DOHH2 (cell line): ENCODE results near the gene RILPL2.

ENCODE experiments used
- H3F3A ChIP-seq: fragments of 200-600 bp; sonication (generic), shearing (Covaris generic); 2 replicates; pipeline ENCODE4 v1.6.0; 2016; ENCODE audit warnings: antibody characterized with exemption, mild to moderate bottlenecking; ENCODE audit not compliant: control insufficient read depth, insufficient read depth
- H3K27ac ChIP-seq: fragments of 200-600 bp; sonication (generic); 2 replicates; pipeline ENCODE4 v1.5.1; 2014; ENCODE audit warnings: low read depth, mild to moderate bottlenecking, low read length, moderate library complexity
- H3K27me3 ChIP-seq: fragments of 200-600 bp; sonication (generic); 2 replicates; pipeline ENCODE4 v1.6.1; 2014; ENCODE audit warnings: mild to moderate bottlenecking, low read length, mixed read lengths; ENCODE audit not compliant: control insufficient read depth
- H3K36me3 ChIP-seq: fragments of 200-600 bp; sonication (generic); 2 replicates; pipeline ENCODE4 v1.6.1; 2014; ENCODE audit warnings: mild to moderate bottlenecking, low read length, moderate library complexity, mixed read lengths; ENCODE audit not compliant: control insufficient read depth
- H3K4me1 ChIP-seq: fragments of 200-600 bp; sonication (generic); 2 replicates; pipeline ENCODE4 v1.6.1; 2014; ENCODE audit warnings: mild to moderate bottlenecking, low read length, mixed read lengths; ENCODE audit not compliant: control insufficient read depth
- H3K4me2 ChIP-seq: fragments of 200-600 bp; sonication (generic); 2 replicates; pipeline ENCODE4 v1.6.0; 2014; ENCODE audit warnings: mild to moderate bottlenecking, low read length, moderate library complexity
- H3K4me3 ChIP-seq: fragments of 200-600 bp; sonication (generic); 2 replicates; pipeline ENCODE4 v1.5.1; 2014; ENCODE audit warnings: mild to moderate bottlenecking, low read length, mixed read lengths
- H3K79me2 ChIP-seq: fragments of 200-600 bp; sonication (generic); 2 replicates; pipeline ENCODE4 v1.6.1; 2014; ENCODE audit warnings: mild to moderate bottlenecking, low read length, mixed read lengths; ENCODE audit not compliant: control insufficient read depth
- H3K9me2 ChIP-seq: fragments of 200-600 bp; sonication (generic); replicated peaks from 2 replicates; pipeline ENCODE4 v1.6.1; 2014; ENCODE audit warnings: mild to moderate bottlenecking, low read length, mixed read lengths; ENCODE audit not compliant: control insufficient read depth
- H3K9me3 ChIP-seq: fragments of 200-600 bp; sonication (generic); 2 replicates; pipeline ENCODE4 v1.6.1; 2014; ENCODE audit warnings: antibody characterized with exemption, low read length, mixed read lengths; ENCODE audit not compliant: control insufficient read depth, insufficient read depth
- H4K20me1 ChIP-seq: fragments of 200-600 bp; sonication (generic); 2 replicates; pipeline ENCODE4 v1.6.0; 2014; ENCODE audit warnings: low read depth, mild to moderate bottlenecking, antibody characterized with exemption, low read length, moderate library complexity; ENCODE audit not compliant: control insufficient read depth, insufficient read depth
- EZH2phosphoT487 ChIP-seq: fragments of 200-600 bp; sonication (generic); IDR thresholded peaks from 2 replicates; pipeline ENCODE4 v1.6.1; 2017; ENCODE audit warnings: borderline replicate concordance, mild to moderate bottlenecking, antibody characterized with exemption, low read length, moderate library complexity, mixed read lengths
- TF ChIP-seq, protein P1 (sequence below): fragments of 200-600 bp; sonication (generic); IDR thresholded peaks from one replicate; pipeline ENCODE4 v1.5.1; 2014; ENCODE audit warnings: antibody characterized with exemption, mild to moderate bottlenecking, low read depth, low read length; ENCODE audit not compliant: poor library complexity, severe bottlenecking

The RILPL2 gene

DNA sequence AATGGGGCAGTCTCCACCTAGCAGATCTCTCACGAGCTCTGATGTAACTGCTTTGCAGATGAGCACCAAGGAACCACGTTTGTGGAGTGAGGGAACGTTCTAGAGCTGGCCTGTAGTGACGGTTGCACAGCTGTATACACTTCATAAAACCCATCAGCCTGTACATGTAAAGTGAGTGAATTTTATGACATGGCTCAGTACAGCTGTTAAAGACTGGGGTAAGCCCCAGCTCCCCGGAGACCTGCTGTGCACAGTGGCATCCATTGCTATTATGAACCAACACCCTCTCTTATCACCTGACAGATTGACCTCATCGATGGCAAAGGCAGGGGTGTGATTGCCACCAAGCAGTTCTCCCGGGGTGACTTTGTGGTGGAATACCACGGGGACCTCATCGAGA, 31.9 kb downstream of the RILPL2 start:
- peaks cover 52% of the 10 kb centered on the region for H3K36me3 ChIP-seq
- no peaks in the 10 kb centered on the region for H4K20me1 ChIP-seq
- no peaks in the 10 kb centered on the region for H3F3A ChIP-seq
- no peaks in the 10 kb centered on the region for H3K9me3 ChIP-seq
- H3K9me2 ChIP-seq: no peaks in the 10 kb centered on the region
- H3K27ac ChIP-seq: no peak overlapping the region
- H3K4me3 ChIP-seq: no peak overlapping the region
- no peaks in the 10 kb centered on the region for H3K4me1 ChIP-seq
- H3K4me2 ChIP-seq: no peak overlapping the region
- H3K79me2 ChIP-seq: peaks cover 29% of the 10 kb centered on the region
- H3K27me3 ChIP-seq: no peaks in the 10 kb centered on the region
- TF ChIP-seq, protein P1, sequence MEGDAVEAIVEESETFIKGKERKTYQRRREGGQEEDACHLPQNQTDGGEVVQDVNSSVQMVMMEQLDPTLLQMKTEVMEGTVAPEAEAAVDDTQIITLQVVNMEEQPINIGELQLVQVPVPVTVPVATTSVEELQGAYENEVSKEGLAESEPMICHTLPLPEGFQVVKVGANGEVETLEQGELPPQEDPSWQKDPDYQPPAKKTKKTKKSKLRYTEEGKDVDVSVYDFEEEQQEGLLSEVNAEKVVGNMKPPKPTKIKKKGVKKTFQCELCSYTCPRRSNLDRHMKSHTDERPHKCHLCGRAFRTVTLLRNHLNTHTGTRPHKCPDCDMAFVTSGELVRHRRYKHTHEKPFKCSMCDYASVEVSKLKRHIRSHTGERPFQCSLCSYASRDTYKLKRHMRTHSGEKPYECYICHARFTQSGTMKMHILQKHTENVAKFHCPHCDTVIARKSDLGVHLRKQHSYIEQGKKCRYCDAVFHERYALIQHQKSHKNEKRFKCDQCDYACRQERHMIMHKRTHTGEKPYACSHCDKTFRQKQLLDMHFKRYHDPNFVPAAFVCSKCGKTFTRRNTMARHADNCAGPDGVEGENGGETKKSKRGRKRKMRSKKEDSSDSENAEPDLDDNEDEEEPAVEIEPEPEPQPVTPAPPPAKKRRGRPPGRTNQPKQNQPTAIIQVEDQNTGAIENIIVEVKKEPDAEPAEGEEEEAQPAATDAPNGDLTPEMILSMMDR: no peak
- no peak for TF ChIP-seq EZH2phosphoT487

DNA sequence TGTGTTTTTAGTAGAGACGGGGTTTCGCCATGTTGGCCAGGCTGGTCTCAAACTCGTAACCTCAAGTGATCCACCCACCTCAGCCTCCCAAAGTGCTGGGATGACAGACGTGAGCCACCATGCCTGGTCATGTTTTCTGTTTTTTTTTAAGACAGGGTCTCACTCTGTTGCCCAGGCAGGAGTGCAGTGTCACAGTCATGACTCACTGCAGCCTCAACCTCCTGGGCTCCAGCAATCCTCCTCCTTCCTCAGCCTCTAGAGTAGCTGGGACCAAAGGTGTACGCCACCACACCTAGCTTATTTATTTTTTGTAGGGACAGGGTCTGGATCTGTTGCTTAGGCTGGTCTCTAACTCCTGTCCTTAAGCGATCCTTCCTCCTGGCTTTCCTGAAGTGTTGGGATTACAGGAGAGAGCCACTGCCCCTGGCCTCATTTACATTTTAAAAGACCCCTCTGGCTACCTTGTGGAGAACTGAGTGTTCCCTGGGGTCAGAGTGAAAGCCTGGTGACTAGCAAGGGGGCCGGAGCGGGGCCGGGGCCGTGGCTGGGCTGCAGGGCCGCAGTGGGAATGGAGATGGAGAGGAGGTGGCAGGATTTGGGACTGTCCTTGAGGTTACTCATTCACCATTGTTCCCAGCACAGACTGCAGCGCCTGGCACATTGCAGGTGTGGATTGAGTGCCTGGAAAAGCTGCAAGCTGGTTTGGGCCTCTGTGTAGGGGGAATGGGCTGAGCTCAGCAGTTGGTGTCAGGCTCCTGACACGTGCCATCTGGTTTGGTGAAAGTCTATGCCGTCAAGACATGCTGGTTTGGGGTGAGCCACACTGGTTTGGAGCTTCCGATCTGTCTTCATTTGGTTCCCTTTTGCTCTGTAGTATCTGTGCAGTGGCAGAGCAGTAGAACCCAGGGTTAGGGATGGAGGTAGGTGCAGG, 34.5 kb downstream of the RILPL2 start:
- H4K20me1 ChIP-seq: no peaks in the 10 kb centered on the region
- H3K27ac ChIP-seq: no peak overlapping the region
- H3K27me3 ChIP-seq: no peaks in the 10 kb centered on the region
- peaks cover 54% of the 10 kb centered on the region for H3K79me2 ChIP-seq
- no peak overlapping the region for H3K4me2 ChIP-seq
- no peaks in the 10 kb centered on the region for H3K4me1 ChIP-seq
- peaks cover 65% of the 10 kb centered on the region for H3K36me3 ChIP-seq
- no peaks in the 10 kb centered on the region for H3K9me3 ChIP-seq
- H3F3A ChIP-seq: no peaks in the 10 kb centered on the region
- H3K4me3 ChIP-seq: no peak overlapping the region
- no peaks in the 10 kb centered on the region for H3K9me2 ChIP-seq
- TF ChIP-seq EZH2phosphoT487: no peak
- TF ChIP-seq, protein P1: no peak

DNA sequence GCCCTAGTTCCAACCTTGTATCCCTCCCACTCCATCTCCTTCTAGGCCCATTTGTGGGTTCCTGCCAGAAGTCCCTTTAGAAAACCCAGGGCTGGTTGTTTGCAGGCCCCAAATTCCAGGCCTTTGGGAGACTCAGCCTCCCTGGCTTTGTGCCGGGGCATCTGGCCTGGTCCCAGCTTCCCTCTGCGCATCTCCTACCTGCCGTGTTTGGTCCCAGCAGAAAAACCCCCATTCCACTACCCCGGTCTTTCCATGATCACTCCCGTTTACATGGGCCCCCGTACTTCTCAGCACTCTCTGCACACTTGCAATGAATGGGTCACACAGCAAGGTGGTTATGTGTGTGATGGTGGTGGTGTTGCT, 37.2 kb downstream of the RILPL2 start:
- Histone ChIP-seq H3K9me3 (no peaks in the 10 kb centered on the region), H3K79me2 (peaks cover 79% of the 10 kb centered on the region), H3K27ac (no peak overlapping the region), H3K27me3 (no peaks in the 10 kb centered on the region), H3K4me2 (no peak overlapping the region), H3F3A (no peaks in the 10 kb centered on the region), H3K4me1 (no peaks in the 10 kb centered on the region), H4K20me1 (no peaks in the 10 kb centered on the region), H3K36me3 (peaks cover 72% of the 10 kb centered on the region), H3K4me3 (no peak overlapping the region), H3K9me2 (no peaks in the 10 kb centered on the region)
- TF ChIP-seq EZH2phosphoT487: no peak
- TF ChIP-seq, protein P1: no peak
